Left lung (tissue), 10 donors: ENCODE data around the gene NKX6-1. TPM values are rescaled to one million over a fixed set of nuclear protein-coding genes. Genes with fewer than 3 reads are reported as not detected.

ENCODE experiments used
- ATAC-seq: fragments of 200-7000 bp; cut with Tn5 transposase; one replicate; pipeline ENCODE4 v1.9.1; 2020; ENCODE audit warnings: moderate library complexity
- DNase-seq, 4 donors: peaks; one replicate each; pipeline ENCODE4 v3.0.0-alpha.2; 2013 to 2020
- H3K27ac ChIP-seq, 2 donors: fragments of 200-600 bp; sonication (generic) in 1 of 2; one replicate each; pipeline versions ENCODE4 v1.5.0 to v1.8.0; 2020 to 2021
- H3K27me3 ChIP-seq, 2 donors: fragments of 200-600 bp; sonication (generic) in 1 of 2; one replicate each; pipeline versions ENCODE4 v1.5.0 to v1.8.0; 2020 to 2021
- H3K36me3 ChIP-seq, 2 donors: fragments of 200-600 bp; sonication (generic) in 1 of 2; one replicate each; pipeline versions ENCODE4 v1.5.0 to v1.8.0; 2020 to 2021
- H3K4me1 ChIP-seq, 2 donors: fragments of 200-600 bp; one replicate each; pipeline ENCODE4 v1.8.0; 2021
- H3K4me3 ChIP-seq, 2 donors: fragments of 200-600 bp; sonication (generic) in 1 of 2; one replicate each; pipeline versions ENCODE4 v1.5.0 to v1.8.0; 2020 to 2021; ENCODE audit warnings: mild to moderate bottlenecking in 1 of 2
- H3K9me3 ChIP-seq, 2 donors: fragments of 200-600 bp; sonication (generic) in 1 of 2; one replicate each; pipeline versions ENCODE4 v1.5.0 to v1.8.0; 2020 to 2021
- CTCF ChIP-seq, 2 donors: fragments of 200-600 bp; sonication (generic) in 1 of 2; IDR thresholded peaks; one replicate each; pipeline versions ENCODE4 v1.5.0 to v1.8.0; 2021; ENCODE audit warnings: antibody characterized with exemption in 2 of 2
- intact Hi-C, 2 donors: fragments of 100-400 bp; cut with DNase I; formaldehyde crosslinking; loops; one replicate each; pipeline versions ENCODE4 v1.11.2 to v1.14.2; 2022
- polyA plus RNA-seq, 6 donors: library from polyadenylated mRNA; unstranded; fragments of 120-200 nt; gene quantifications; one replicate each; pipeline ENCODE4 v1.2.1, GENCODE V29; 2013; ENCODE audit not compliant: insufficient read length in 6 of 6
- total RNA-seq, 2 donors: library from RNA; stranded (reverse); fragmentation: NEBNext Ultra II Directional; extraction: Animal tissue kit (Norgen Biotek cat#: 25700); gene quantifications; one replicate each; pipeline ENCODE4 v1.2.1, GENCODE V29; 2021
- donor health status: DM: no; HTN: yes; CAD: no.
- donor health status: DM: no; HTN: no; CAD: no.

Gene NKX6-1
- total and polyA plus RNA-seq, 8 donors, result 0.07 to 0.21 (median 0.08) TPM; not detected in 5

- no peak for ATAC-seq
- intact Hi-C loops, result no loop called here
- Histone ChIP-seq H3K4me1 (peaks cover 18 to 44% of the 10 kb centered on the region in 2 donors), H3K9me3 (no peaks in the 10 kb centered on the region), H3K4me3 (no peak overlapping the region), H3K27ac (no peak overlapping the region), H3K36me3 (no peaks in the 10 kb centered on the region), H3K27me3 (peaks cover 100% of the 10 kb centered on the region in 2 donors)
- peak in 1 of 4 donors; percentile 74 for DNase-seq
- TF ChIP-seq CTCF (IDR thresholded peaks at IDR 0.05), result no peak
These were observed 2.2 kb downstream of the NKX6-1 start for GRCh38 chr4:84496706-84497503.

- H3K9me3 ChIP-seq, result no peaks in the 10 kb centered on the region
- no peaks in the 10 kb centered on the region for H3K36me3 ChIP-seq
- intact Hi-C loops, result no loop called here
- ATAC-seq (no peak), DNase-seq (no peak)
- H3K27me3 ChIP-seq, result peaks cover 100% of the 10 kb centered on the region in 2 donors
- peaks cover 18 to 44% of the 10 kb centered on the region in 2 donors for H3K4me1 ChIP-seq
- H3K27ac ChIP-seq, result no peak overlapping the region
- no peak for TF ChIP-seq CTCF (IDR thresholded peaks at IDR 0.05)
- no peak overlapping the region for H3K4me3 ChIP-seq
These were observed 2.8 kb downstream of the NKX6-1 start for GRCh38 chr4:84496331-84496705.

- intact Hi-C loops, result no loop called here
- H3K9me3 ChIP-seq, result no peaks in the 10 kb centered on the region
- no peak for ATAC-seq
- H3K27ac ChIP-seq, result no peak overlapping the region
- no peaks in the 10 kb centered on the region for H3K36me3 ChIP-seq
- no peak for TF ChIP-seq CTCF (IDR thresholded peaks at IDR 0.05)
- no peak overlapping the region for H3K4me3 ChIP-seq
- no peak for DNase-seq
- peaks cover 100% of the 10 kb centered on the region in 2 donors for H3K27me3 ChIP-seq
- peaks cover 18 to 44% of the 10 kb centered on the region in 2 donors for H3K4me1 ChIP-seq
These were observed 3.3 kb downstream of the NKX6-1 start for GRCh38 chr4:84495794-84496261.

- TF ChIP-seq CTCF (IDR thresholded peaks at IDR 0.05), result no peak
- Histone ChIP-seq H3K4me3 (no peak overlapping the region), H3K4me1 (peaks cover 18 to 44% of the 10 kb centered on the region in 2 donors), H3K27ac (no peak overlapping the region), H3K9me3 (no peaks in the 10 kb centered on the region), H3K36me3 (no peaks in the 10 kb centered on the region), H3K27me3 (peaks cover 100% of the 10 kb centered on the region in 2 donors)
- DNase-seq (no peak), ATAC-seq (no peak)
- intact Hi-C loops, result no loop called here
These were observed 3.8 kb downstream of the NKX6-1 start for GRCh38 chr4:84495118-84495793.

- Histone ChIP-seq H3K4me3 (no peak overlapping the region), H3K4me1 (peaks cover 14 to 40% of the 10 kb centered on the region in 2 donors), H3K27me3 (peaks cover 99 to 100% of the 10 kb centered on the region in 2 donors), H3K27ac (no peak overlapping the region), H3K36me3 (no peaks in the 10 kb centered on the region), H3K9me3 (no peaks in the 10 kb centered on the region)
- TF ChIP-seq CTCF (IDR thresholded peaks at IDR 0.05), result no peak
- intact Hi-C loops, result no loop called here
- ATAC-seq, result no peak
- DNase-seq, result no peak
These were observed 4.6 kb downstream of the NKX6-1 start for GRCh38 chr4:84494531-84494930.
